Measurements from ENCODE around the gene GSTO2.

GSTO2 gene

DNA sequence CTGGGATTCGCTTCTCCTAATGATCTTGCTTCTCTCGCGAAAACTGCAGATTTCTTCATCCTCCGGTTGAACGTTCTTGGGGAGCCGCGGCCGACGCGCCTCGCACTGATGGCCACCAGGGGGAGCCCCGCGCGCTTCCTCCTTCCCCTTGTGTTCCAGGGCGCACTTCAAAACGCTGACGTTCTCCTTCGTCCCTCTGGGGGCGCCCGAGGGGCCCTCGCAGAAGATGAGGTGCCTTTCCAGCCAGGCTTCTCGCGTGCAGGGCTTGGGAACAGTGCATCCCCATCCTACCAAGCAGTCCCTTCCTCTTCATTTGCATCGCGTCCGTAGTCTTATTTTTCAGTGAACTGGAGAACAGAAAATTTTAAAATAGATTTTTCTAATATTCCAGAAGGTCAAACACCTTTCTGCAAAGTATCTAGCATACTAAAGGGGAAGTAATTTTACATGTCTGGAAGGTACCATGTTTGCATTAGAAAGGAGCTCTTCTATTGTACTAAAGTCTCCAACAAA, 22.5 kb downstream of the GSTO2 start:
- peak; percentile 100 for TF ChIP-seq CTCF (IDR thresholded peaks at IDR 0.05; ENCODE audit: low read depth, low read length)
- peak; percentile 84 for DNase-seq (ENCODE audit: low read depth, low spot score)
- H3K4me3 ChIP-seq (ENCODE audit: low read depth, low read length), result no peak overlapping the region
- in situ Hi-C loops (cut with HindIII; ENCODE audit: low sequenced_read_pairs), result no loop called here

DNA sequence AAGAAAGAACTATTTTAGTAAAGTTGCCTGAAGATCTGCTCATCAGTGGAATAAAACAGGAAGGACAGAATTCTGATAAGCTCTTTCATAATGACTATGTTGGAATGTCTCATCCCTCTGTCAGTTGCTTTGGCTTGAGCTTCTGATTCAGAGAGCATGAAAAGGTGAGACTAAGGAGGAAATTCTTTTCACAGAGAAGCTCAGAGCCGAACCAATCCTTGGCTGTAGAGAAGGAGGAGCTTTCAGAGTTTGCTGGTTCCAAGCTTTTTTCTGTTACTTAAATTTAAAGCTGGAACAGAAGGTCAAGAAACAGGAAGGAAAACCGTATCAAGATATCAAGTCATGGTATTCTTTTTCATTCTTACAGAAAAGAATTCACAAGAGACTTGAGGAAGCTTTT, 24.0 kb downstream of the GSTO2 start:
- no peak for TF ChIP-seq CTCF (IDR thresholded peaks at IDR 0.05; ENCODE audit: low read depth, low read length)
- in situ Hi-C loops (cut with HindIII; ENCODE audit: low sequenced_read_pairs), result no loop called here
- no peak overlapping the region for H3K4me3 ChIP-seq (ENCODE audit: low read depth, low read length)
- peak; percentile 57 for DNase-seq (ENCODE audit: low read depth, low spot score)

GRCh38 chr10:104293781-104294321, 24.9 kb downstream of the GSTO2 start:
- in situ Hi-C loops (cut with HindIII; ENCODE audit: low sequenced_read_pairs), result no loop called here
- no peak for DNase-seq (ENCODE audit: low read depth, low spot score)
- no peak overlapping the region for H3K4me3 ChIP-seq (ENCODE audit: low read depth, low read length)
- TF ChIP-seq CTCF (IDR thresholded peaks at IDR 0.05; ENCODE audit: low read depth, low read length), result no peak

DNA sequence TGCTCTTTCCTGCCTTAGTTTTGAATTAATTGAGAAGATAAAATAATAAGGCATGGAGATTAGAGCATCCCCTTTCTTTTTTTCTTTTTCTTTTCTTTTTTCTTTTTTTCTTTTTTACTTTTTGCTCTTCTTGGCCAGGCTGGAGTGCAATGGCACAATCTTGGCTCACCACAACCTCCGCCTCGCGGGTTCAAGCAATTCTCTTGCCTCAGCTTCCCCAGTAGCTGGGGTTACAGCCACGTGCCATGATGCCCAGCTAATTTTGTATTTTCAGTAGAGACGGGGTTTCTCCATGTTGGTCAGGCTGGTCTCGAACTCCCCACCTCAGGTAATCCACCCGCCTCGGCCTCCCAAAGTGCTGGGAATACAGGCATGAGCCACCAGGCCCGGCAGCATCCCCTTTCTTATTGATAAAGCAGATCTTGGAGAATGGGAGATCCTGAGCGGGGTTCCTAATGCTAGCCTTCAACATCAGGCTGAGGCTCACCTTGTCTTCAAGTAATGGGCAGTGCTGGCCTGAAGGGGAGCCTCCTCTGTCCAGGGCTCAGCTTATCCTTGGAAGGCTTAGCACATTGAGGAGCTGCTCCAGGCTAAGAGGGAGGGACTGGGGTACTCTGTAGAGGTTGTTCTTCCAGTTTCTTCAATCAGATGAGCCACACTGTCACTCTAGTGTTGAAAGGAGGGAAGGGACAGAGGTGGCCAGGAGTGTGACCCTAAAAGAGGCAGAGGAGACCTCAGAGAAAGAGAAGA, 27.9 kb downstream of the GSTO2 start:
- H3K4me3 ChIP-seq (ENCODE audit: low read depth, low read length), result no peak overlapping the region
- no peak for DNase-seq (ENCODE audit: low read depth, low spot score)
- in situ Hi-C loops (cut with HindIII; ENCODE audit: low sequenced_read_pairs), result no loop called here
- no peak for TF ChIP-seq CTCF (IDR thresholded peaks at IDR 0.05; ENCODE audit: low read depth, low read length)

- TF ChIP-seq CTCF (IDR thresholded peaks at IDR 0.05; ENCODE audit: low read depth, low read length), result peak; percentile 84
- in situ Hi-C loops (cut with HindIII; ENCODE audit: low sequenced_read_pairs), result no loop called here
- peak; percentile 91 for DNase-seq (ENCODE audit: low read depth, low spot score)
- H3K4me3 ChIP-seq (ENCODE audit: low read depth, low read length), result no peak overlapping the region
These were observed 29.0 kb downstream of the GSTO2 start for GRCh38 chr10:104297697-104298660.

Measured in astrocyte of the spinal cord (primary cell).